GM12878 (cell line): Measurements from ENCODE around the gene ZNF133. TPM values are rescaled to one million over a fixed set of nuclear protein-coding genes. Genes with fewer than 3 reads are reported as not detected.

Experiments
- ATAC-seq: fragments of 200-7000 bp; cut with Tn5 transposase; 3 replicates; pipeline ENCODE4 v1.9.1; 2020; ENCODE audit warnings: mild to moderate bottlenecking, moderate library complexity
- BruUV-seq: library from RNA; stranded (reverse); fragments of 400-500 nt; replicated peaks from 2 replicates; lab custom pipeline; 2021; lab: Mats Ljungman, UMichigan
- CTCF ChIA-PET: fragments of 300-600 bp; sonication (Branson Sonifier 250); formaldehyde crosslinking; extraction: SDS; loops from one replicate; lab custom pipeline; 2021; ENCODE audit warnings: inconsistent platforms; lab: Yijun Ruan, JAX
- POLR2A ChIA-PET: fragments of 350-600 bp; formaldehyde crosslinking; extraction: SDS; loops from one replicate; lab custom pipeline; 2021; ENCODE audit warnings: inconsistent platforms; lab: Charles Lee
- RAD21 ChIA-PET: fragments of 300-600 bp; sonication (Branson Sonifier 250); formaldehyde crosslinking; loops from one replicate; lab custom pipeline; 2023; ENCODE audit warnings: antibody characterized with exemption; ENCODE audit not compliant: unreplicated experiment; lab: Charles Lee
- SMC1A ChIA-PET: fragments of 300-600 bp; sonication (Branson Sonifier 250); formaldehyde crosslinking; loops from one replicate; lab custom pipeline; 2023; ENCODE audit not compliant: unreplicated experiment, uncharacterized antibody; lab: Charles Lee
- DNase-seq: peaks from one replicate; pipeline ENCODE4 v3.0.0-alpha.2; 2011; ENCODE audit warnings: low read depth, low spot score
- FAIRE-seq: peaks from 3 replicates; lab custom pipeline; 2011; peaks lifted over from hg19 to GRCh38; lab: Jason Lieb, UNC
- H2AFZ ChIP-seq: 2 replicates; pipeline ENCODE4 v1.6.0; 2011; ENCODE audit warnings: low read depth, low read length, control low read depth; ENCODE audit not compliant: control insufficient read depth
- H3K27ac ChIP-seq: 2 replicates; pipeline ENCODE4 v1.5.1; 2011; ENCODE audit warnings: control low read depth; ENCODE audit not compliant: control insufficient read depth, insufficient read depth
- H3K27me3 ChIP-seq, 2 experiments: replicated peaks in 1 of 2; 2 replicates each; pipeline versions ENCODE4 v1.6.0 to v1.6.1; 2011; ENCODE audit warnings: low read length in 1 of 2; ENCODE audit not compliant: control insufficient read depth in 2 of 2, insufficient read depth in 2 of 2
- H3K36me3 ChIP-seq, 2 experiments: 2 replicates each; pipeline ENCODE4 v1.5.1; 2011; ENCODE audit warnings: low read length in 1 of 2; ENCODE audit not compliant: control insufficient read depth in 2 of 2, insufficient read depth in 2 of 2
- H3K4me1 ChIP-seq: 2 replicates; pipeline ENCODE4 v1.6.1; 2011; ENCODE audit warnings: mild to moderate bottlenecking, low read length, moderate library complexity, mixed read lengths; ENCODE audit not compliant: control insufficient read depth, insufficient read depth
- H3K4me2 ChIP-seq: 2 replicates; pipeline ENCODE4 v1.6.0; 2011; ENCODE audit warnings: control low read depth; ENCODE audit not compliant: control insufficient read depth, insufficient read depth
- H3K4me3 ChIP-seq: fragments of 200-600 bp; sonication (generic); 2 replicates; pipeline ENCODE4 v1.5.1; 2016
- H3K79me2 ChIP-seq: 2 replicates; pipeline ENCODE4 v1.6.0; 2011; ENCODE audit warnings: low read length; ENCODE audit not compliant: control insufficient read depth, insufficient read depth
- H3K9ac ChIP-seq: 2 replicates; pipeline ENCODE4 v1.8.0; 2011; ENCODE audit warnings: low read length, control low read depth, mixed read lengths; ENCODE audit not compliant: control insufficient read depth, insufficient read depth
- H3K9me3 ChIP-seq: replicated peaks from 3 replicates; pipeline ENCODE4 v1.5.1; 2011; ENCODE audit warnings: mild to moderate bottlenecking, low read length; ENCODE audit not compliant: control insufficient read depth, insufficient read depth
- H4K20me1 ChIP-seq: 2 replicates; pipeline ENCODE4 v1.6.0; 2011; ENCODE audit not compliant: control insufficient read depth, insufficient read depth
- ASH2L ChIP-seq: fragments of 300-600, 200-600 bp; sonication (generic); IDR thresholded peaks from 2 replicates; pipeline ENCODE4 v1.6.1; 2017; ENCODE audit warnings: low read depth, mild to moderate bottlenecking, borderline replicate concordance
- ATF7 ChIP-seq: fragments of 450-650 bp; IDR thresholded peaks from 2 replicates; pipeline ENCODE4 v1.6.1; 2016; ENCODE audit warnings: low read depth, mild to moderate bottlenecking
- CEBPZ ChIP-seq: fragments of 150-350 bp; IDR thresholded peaks from 2 replicates; pipeline ENCODE4 v1.6.1; 2016; ENCODE audit warnings: low read depth, low read length
- DPF2 ChIP-seq: fragments of 450-650 bp; IDR thresholded peaks from 2 replicates; pipeline ENCODE4 v1.6.1; 2017; ENCODE audit warnings: mild to moderate bottlenecking
- E4F1 ChIP-seq: fragments of 450-650 bp; IDR thresholded peaks from 2 replicates; pipeline ENCODE4 v1.6.1; 2018; ENCODE audit warnings: borderline replicate concordance, mild to moderate bottlenecking; ENCODE audit not compliant: partially characterized antibody
- EZH2 ChIP-seq: IDR thresholded peaks from 2 replicates; pipeline ENCODE4 v1.6.1; 2012; ENCODE audit warnings: low read depth, mild to moderate bottlenecking, control low read depth, inconsistent platforms, low read length, borderline replicate concordance; ENCODE audit not compliant: control insufficient read depth
- IRF3 ChIP-seq: fragments of 450-650 bp; IDR thresholded peaks from 2 replicates; pipeline ENCODE4 v1.6.1; 2014; ENCODE audit warnings: mild to moderate bottlenecking
- NR2C1 ChIP-seq: fragments of 450-650 bp; IDR thresholded peaks from 2 replicates; pipeline ENCODE4 v1.6.1; 2017; ENCODE audit warnings: antibody characterized with exemption, mild to moderate bottlenecking, moderate library complexity
- NR2F1 ChIP-seq: fragments of 450-650 bp; conservative IDR thresholded peaks from 2 replicates; pipeline ENCODE4 v1.6.1; 2017; ENCODE audit warnings: mild to moderate bottlenecking
- RCOR1 ChIP-seq: conservative IDR thresholded peaks from 2 replicates; pipeline ENCODE4 v1.6.1; 2012; ENCODE audit warnings: low read depth, low read length, improper control_type of control experiment
- USF1 ChIP-seq: IDR thresholded peaks from 2 replicates; pipeline ENCODE4 v1.6.1; 2011; ENCODE audit warnings: borderline replicate concordance, low read depth, mild to moderate bottlenecking, moderate library complexity, mixed read lengths, low read length; ENCODE audit not compliant: insufficient read depth; ENCODE audit errors: extremely low read length
- WRNIP1 ChIP-seq: IDR thresholded peaks from 2 replicates; pipeline ENCODE4 v1.6.1; 2011; ENCODE audit warnings: low read depth, low read length, improper control_type of control experiment, borderline replicate concordance
- ZNF384 ChIP-seq: IDR thresholded peaks from 2 replicates; pipeline ENCODE4 v1.6.1; 2012; ENCODE audit warnings: low read depth, mild to moderate bottlenecking, low read length, improper control_type of control experiment, borderline replicate concordance
- WGBS: methylation state at CpG from one replicate; pipeline ENCODE4 v1.1.6; 2016; ENCODE audit warnings: low lambda C conversion rate; ENCODE audit not compliant: insufficient replicate concordance, insufficient coverage; ENCODE audit errors: missing lambda C conversion rate; 5-methylcytosine and 5-hydroxymethylcytosine counted together
- in situ Hi-C: fragments of 300-500 bp; cut with MboI; formaldehyde crosslinking; loops from 9 replicates; pipeline ENCODE4 v1.14.3; 2018; ENCODE audit warnings: mixed read lengths
- intact Hi-C: fragments of 100-400 bp; cut with micrococcal nuclease; formaldehyde crosslinking; loops from one replicate; pipeline ENCODE4 v1.14.2; 2022; ENCODE audit not compliant: unreplicated experiment
- polyA plus RNA-seq, 11 experiments: library from polyadenylated mRNA; depleted of rRNA in 4 of 11; unstranded in 6 of 11; stranded (reverse) in 5 of 11; fragments of >200 nt; fragmentation: Nextera tagmentation in 4 of 11; fragmentation: Illumina TruSeq in 1 of 11; extraction: Ambion mirVana in 4 of 11; extraction: Trizol in 1 of 11; gene quantifications; 1 replicate in 1 of 11; 2 replicates in 10 of 11; pipeline versions ENCODE4 v1.2.1 to v1.2.3, GENCODE V29; 2011 to 2016; ENCODE audit warnings: inconsistent platforms in 2 of 11, missing spikeins in 2 of 11, low read depth in 1 of 11
- total RNA-seq, 4 experiments: library from RNA; depleted of rRNA in 3 of 4; stranded (reverse); fragments of >200 nt in 3 of 4; fragmentation: Illumina TruSeq in 1 of 4; extraction: Trizol in 1 of 4; gene quantifications; 2 replicates each; pipeline versions ENCODE4 v1.2.1 to v1.2.3, GENCODE V29; 2013 to 2021

The ZNF133 gene
- total and polyA plus RNA-seq, 10 of the 15 experiments (the other 5 are each of a cell fraction or from before 2014, with no cell fraction given) = 2.0 to 9.3 (median 7.3) TPM

- TF ChIP-seq NR2C1 = no peak
- TF ChIP-seq ZNF384 = no peak
- no peak for TF ChIP-seq EZH2
Observed at GRCh38 chr20:18362916-18363315, 74.6 kb downstream of the ZNF133 start (continued).

GRCh38 chr20:18363708-18364107, 75.4 kb downstream of the ZNF133 start:
- Histone ChIP-seq H3K9ac (no peak overlapping the region), H3K27ac (no peak overlapping the region), H3K4me3 (no peak overlapping the region), H3K27me3 (no peaks in the 10 kb centered on the region), H3K4me1 (no peaks in the 10 kb centered on the region), H3K36me3 (no peaks in the 10 kb centered on the region), H2AFZ (no peak overlapping the region), H4K20me1 (no peaks in the 10 kb centered on the region), H3K79me2 (no peaks in the 10 kb centered on the region), H3K4me2 (no peak overlapping the region), H3K9me3 (no peaks in the 10 kb centered on the region)
- RAD21 ChIA-PET = no interaction called here
- SMC1A ChIA-PET = no interaction called here
- BruUV-seq = no TSS peak
- intact Hi-C loops (no loop called here), in situ Hi-C loops (no loop called here)
- POLR2A ChIA-PET = no interaction called here
- ATAC-seq = no peak
- DNase-seq = no peak
- no peak for FAIRE-seq
- WGBS = 97% methylated on average over 2 of the region's 2 CpGs
- CTCF ChIA-PET = no interaction called here
- no peak for TF ChIP-seq USF1
- TF ChIP-seq ASH2L = no peak
- TF ChIP-seq NR2F1 = no peak
- TF ChIP-seq IRF3 = no peak
- no peak for TF ChIP-seq DPF2
- TF ChIP-seq RCOR1 = no peak
- no peak for TF ChIP-seq E4F1
- TF ChIP-seq ATF7 = no peak
- TF ChIP-seq WRNIP1 = no peak
- TF ChIP-seq CEBPZ = no peak
